CD8-positive, alpha-beta memory T cell (primary cell): ENCODE measurements around the gene SYTL2. TPM values are rescaled to one million over a fixed set of nuclear protein-coding genes. Genes with fewer than 3 reads are reported as not detected.
A peak's percentile ranks its signal among the peaks of the same experiment; 100 is the strongest.

Experiments
- CTCF ChIA-PET: fragments of 350-600 bp; sonication (Branson Sonifier 250); formaldehyde crosslinking; loops from one replicate; lab custom pipeline; 2021; ENCODE audit warnings: antibody characterized with exemption; lab: Charles Lee
- POLR2A ChIA-PET: fragments of 350-600 bp; sonication (Branson Sonifier 250); formaldehyde crosslinking; loops from one replicate; lab custom pipeline; 2021; ENCODE audit warnings: antibody characterized with exemption; lab: Charles Lee
- DNase-seq, 5 donors: peaks; one replicate each; pipeline versions ENCODE4 v3.0.0 to v3.0.0-alpha.2; 2020 to 2022; ENCODE audit warnings: mixed read lengths in 1 of 5
- H3K27ac ChIP-seq: one replicate; pipeline ENCODE4 v1.7.0; 2013; ENCODE audit warnings: low read depth, mild to moderate bottlenecking, low read length, moderate library complexity
- H3K27me3 ChIP-seq: 2 replicates; pipeline ENCODE4 v1.7.0; 2013; ENCODE audit warnings: low read length, mild to moderate bottlenecking; ENCODE audit not compliant: insufficient read depth, poor library complexity, severe bottlenecking
- H3K36me3 ChIP-seq: 2 replicates; pipeline ENCODE4 v1.7.0; 2013; ENCODE audit warnings: mild to moderate bottlenecking, low read length, moderate library complexity; ENCODE audit not compliant: insufficient read depth
- H3K4me1 ChIP-seq: 2 replicates; pipeline ENCODE4 v1.7.0; 2013; ENCODE audit warnings: mild to moderate bottlenecking, low read length, moderate library complexity; ENCODE audit not compliant: insufficient read depth
- H3K4me3 ChIP-seq: 2 replicates; pipeline ENCODE4 v1.7.0; 2013; ENCODE audit warnings: mild to moderate bottlenecking, low read length
- H3K9me3 ChIP-seq: 2 replicates; pipeline ENCODE4 v1.7.0; 2013; ENCODE audit warnings: mild to moderate bottlenecking, low read length
- H3K27ac Mint-ChIP-seq, 8 donors: one replicate each; pipeline ENCODE4 v1.8.0; 2020 to 2021; ENCODE audit warnings: mixed read lengths in 8 of 8, mild to moderate bottlenecking in 6 of 8, inconsistent platforms in 3 of 8, moderate library complexity in 3 of 8
- H3K27me3 Mint-ChIP-seq, 2 donors: one replicate each; pipeline ENCODE4 v1.8.0; 2020 to 2021; ENCODE audit warnings: mixed read lengths in 2 of 2, mild to moderate bottlenecking in 1 of 2, moderate library complexity in 1 of 2
- H3K36me3 Mint-ChIP-seq, 3 donors: one replicate each; pipeline ENCODE4 v1.8.0; 2020 to 2021; ENCODE audit warnings: mixed read lengths in 3 of 3, inconsistent platforms in 1 of 3, mild to moderate bottlenecking in 1 of 3
- H3K4me1 Mint-ChIP-seq, 3 donors: one replicate each; pipeline ENCODE4 v1.8.0; 2020 to 2021; ENCODE audit warnings: mixed read lengths in 3 of 3, inconsistent platforms in 1 of 3, mild to moderate bottlenecking in 1 of 3
- H3K4me3 Mint-ChIP-seq, 7 donors: one replicate each; pipeline ENCODE4 v1.8.0; 2020 to 2021; ENCODE audit warnings: mixed read lengths in 7 of 7, mild to moderate bottlenecking in 6 of 7, moderate library complexity in 4 of 7, inconsistent platforms in 2 of 7
- H3K9me3 Mint-ChIP-seq, 5 donors: one replicate each; pipeline ENCODE4 v1.8.0; 2020 to 2022; ENCODE audit warnings: mixed read lengths in 5 of 5, mild to moderate bottlenecking in 3 of 5, moderate library complexity in 2 of 5, inconsistent platforms in 1 of 5
- polyA plus RNA-seq: library from polyadenylated mRNA; unstranded; fragments of 300-500 nt; fragmentation: Illumina TruSeq; gene quantifications from one replicate; pipeline ENCODE4 v1.2.3, GENCODE V29; 2021
- total RNA-seq, 2 experiments: library from RNA; stranded (reverse); gene quantifications; one replicate each; pipeline ENCODE4 v1.2.3, GENCODE V29; 2021

Gene SYTL2
- total and polyA plus RNA-seq, 3 experiments from 2014 or later, result 12.4 to 52.3 (median 13.2) TPM

DNA sequence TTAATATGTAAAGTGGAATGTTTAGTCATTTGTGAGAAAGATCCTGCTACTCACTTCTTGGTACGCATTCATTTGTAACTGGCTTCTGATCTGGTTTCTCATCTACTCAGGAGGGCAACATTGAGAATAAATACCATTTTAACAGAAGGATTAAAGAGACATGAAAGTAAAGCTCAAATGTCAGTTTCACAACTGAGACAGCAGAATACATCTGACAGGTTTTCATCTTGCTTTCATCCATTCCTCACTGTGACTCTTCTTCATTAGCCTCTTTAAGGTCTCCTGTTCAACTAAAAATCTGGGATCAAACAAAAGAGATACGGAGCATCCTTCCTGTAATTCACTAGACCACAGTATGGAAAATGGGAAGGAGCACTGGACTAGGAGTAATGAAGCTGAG lies 93.5 kb downstream of the SYTL2 start:
- CTCF ChIA-PET, result interaction anchor here (1.1 kb wide), 1 partner anchor 23 kb away, joined by 3 read pairs; no protein-coding TSS in a partner anchor
- peak overlapping the region in 3 of 8 donors; percentile 2 to 35 (median 15) for H3K27ac Mint-ChIP-seq

DNA sequence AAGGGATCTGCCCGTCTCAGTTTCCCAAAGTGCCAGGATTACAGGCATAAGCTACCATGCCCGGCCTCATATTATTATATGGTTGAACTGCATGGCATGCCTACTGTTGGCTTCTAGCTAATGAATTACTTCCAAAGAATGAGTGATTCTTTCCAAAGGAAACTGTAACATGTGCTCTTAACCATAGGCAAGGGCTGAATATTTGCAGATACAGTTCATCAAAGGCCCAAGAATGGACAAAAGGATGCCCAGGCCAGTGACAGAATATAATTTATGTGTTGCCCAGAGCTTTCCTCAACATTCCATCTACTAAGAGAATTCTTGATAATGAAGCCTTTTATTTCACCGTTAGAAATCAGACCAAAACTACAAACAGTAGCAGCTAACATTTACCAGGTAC lies 98.0 kb downstream of the SYTL2 start:
- no peaks in the 10 kb centered on the region for H3K9me3 ChIP-seq
- no peak overlapping the region for H3K4me3 ChIP-seq
- H3K36me3 ChIP-seq, result no peaks in the 10 kb centered on the region
- no peak for DNase-seq
- Mint-ChIP-seq H3K36me3 (peaks cover 1 to 20% (median 3%) of the 10 kb centered on the region in 3 donors), H3K9me3 (no peaks in the 10 kb centered on the region), H3K4me3 (no peak overlapping the region), H3K27me3 (peaks cover 0 to 1% of the 10 kb centered on the region in 2 donors), H3K27ac (no peak overlapping the region), H3K4me1 (peaks cover 0 to 5% (median 0%) of the 10 kb centered on the region in 3 donors)
- no peaks in the 10 kb centered on the region for H3K4me1 ChIP-seq
- POLR2A ChIA-PET, result no interaction called here
- CTCF ChIA-PET, result no interaction called here
- no peak overlapping the region for H3K27ac ChIP-seq
- H3K27me3 ChIP-seq, result no peaks in the 10 kb centered on the region

More for the DNA sequence above, 93.5 kb downstream of the SYTL2 start:
- no peaks in the 10 kb centered on the region for H3K4me1 ChIP-seq
- no peak overlapping the region for H3K4me3 ChIP-seq
- no peak for DNase-seq
- POLR2A ChIA-PET, result no interaction called here
- H3K27me3 ChIP-seq, result no peaks in the 10 kb centered on the region
- no peaks in the 10 kb centered on the region for H3K36me3 ChIP-seq
- Mint-ChIP-seq H3K4me3 (no peak overlapping the region), H3K4me1 (peaks cover 0 to 7% (median 3%) of the 10 kb centered on the region in 3 donors), H3K36me3 (peaks cover 10 to 30% (median 11%) of the 10 kb centered on the region in 3 donors), H3K9me3 (no peaks in the 10 kb centered on the region), H3K27me3 (peaks cover 0 to 1% of the 10 kb centered on the region in 2 donors)
- H3K9me3 ChIP-seq, result no peaks in the 10 kb centered on the region
- no peak overlapping the region for H3K27ac ChIP-seq

DNA sequence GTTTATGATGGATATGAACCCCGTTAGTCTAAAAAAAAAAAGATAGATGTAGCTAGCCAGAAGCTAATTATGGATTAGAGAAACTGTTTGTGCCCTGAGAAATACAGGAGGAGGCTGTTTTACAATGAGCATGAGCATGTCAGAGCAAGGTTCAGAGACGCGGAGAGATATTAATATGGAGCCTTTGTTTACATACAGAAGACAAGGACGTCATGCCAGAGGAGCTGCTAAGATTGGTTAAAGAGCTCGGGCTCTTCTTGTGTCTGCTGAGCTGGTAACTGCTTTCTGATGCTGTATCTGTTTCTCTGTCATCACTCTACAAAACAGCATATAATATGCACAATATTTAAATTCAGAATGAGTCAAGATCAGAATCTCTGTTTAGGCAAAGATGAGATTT lies 100.0 kb downstream of the SYTL2 start:
- no peak for DNase-seq
- peak overlapping the region in 3 of 8 donors; percentile 7 to 83 (median 8) for H3K27ac Mint-ChIP-seq
- H3K9me3 ChIP-seq, result no peaks in the 10 kb centered on the region
- H3K27ac ChIP-seq, result no peak overlapping the region
- ChIA-PET POLR2A (no interaction called here), CTCF (interaction anchor here (1.1 kb wide), 1 partner anchor 144 kb away, joined by 3 read pairs; no protein-coding TSS in a partner anchor)
- H3K4me3 ChIP-seq, result no peak overlapping the region
- no peaks in the 10 kb centered on the region for H3K4me1 ChIP-seq
- no peaks in the 10 kb centered on the region for H3K27me3 ChIP-seq
- peaks cover 0 to 1% of the 10 kb centered on the region in 2 donors for H3K27me3 Mint-ChIP-seq
- H3K9me3 Mint-ChIP-seq, result no peaks in the 10 kb centered on the region
- no peaks in the 10 kb centered on the region for H3K36me3 ChIP-seq
- no peak overlapping the region for H3K4me3 Mint-ChIP-seq
- peaks cover 0 to 6% (median 4%) of the 10 kb centered on the region in 3 donors for H3K4me1 Mint-ChIP-seq
- H3K36me3 Mint-ChIP-seq, result peaks cover 3 to 31% (median 10%) of the 10 kb centered on the region in 3 donors

DNA sequence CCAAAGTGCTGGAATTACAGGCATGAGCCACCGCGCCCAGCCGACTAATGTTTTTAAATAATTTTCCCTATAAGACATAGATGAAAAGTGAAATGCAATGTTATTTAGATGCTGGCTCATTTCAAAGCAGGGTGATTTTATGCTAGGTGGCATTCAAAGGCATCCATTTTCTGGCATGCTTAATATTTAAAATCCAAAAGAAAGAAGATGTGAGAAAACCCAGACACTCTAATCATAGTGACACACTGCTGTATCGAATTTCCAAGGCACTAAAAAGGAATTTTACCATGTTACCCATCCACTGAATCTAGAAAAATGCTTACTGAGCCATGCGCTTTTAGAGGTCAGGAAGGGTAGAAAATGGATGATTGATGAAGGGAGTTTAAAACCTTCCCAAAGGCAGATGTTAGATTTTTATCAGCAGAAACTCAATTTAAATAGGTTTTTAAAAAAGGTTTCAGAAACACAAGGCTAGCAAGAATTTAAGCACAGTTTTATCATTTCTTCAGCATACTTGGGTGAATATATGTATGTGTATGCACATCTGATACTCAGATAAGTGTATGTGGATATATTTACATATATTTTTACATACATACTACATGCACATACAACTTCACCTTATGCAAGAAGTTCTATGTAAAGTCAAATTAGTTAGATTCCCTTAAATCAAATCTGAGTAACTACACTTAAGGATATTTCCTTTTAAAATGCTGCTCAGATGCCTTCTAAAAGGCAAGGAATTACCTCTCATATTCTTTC lies 100.8 kb downstream of the SYTL2 start:
- Histone ChIP-seq H3K27ac (no peak overlapping the region), H3K36me3 (no peaks in the 10 kb centered on the region), H3K27me3 (no peaks in the 10 kb centered on the region), H3K4me3 (no peak overlapping the region), H3K9me3 (no peaks in the 10 kb centered on the region), H3K4me1 (no peaks in the 10 kb centered on the region)
- DNase-seq, result no peak
- Mint-ChIP-seq H3K27ac (no peak overlapping the region), H3K9me3 (no peaks in the 10 kb centered on the region), H3K27me3 (peaks cover 0 to 1% of the 10 kb centered on the region in 2 donors), H3K36me3 (peaks cover 3 to 29% (median 10%) of the 10 kb centered on the region in 3 donors), H3K4me1 (peaks cover 0 to 7% (median 4%) of the 10 kb centered on the region in 3 donors), H3K4me3 (no peak overlapping the region)
- CTCF ChIA-PET, result no interaction called here
- POLR2A ChIA-PET, result no interaction called here

DNA sequence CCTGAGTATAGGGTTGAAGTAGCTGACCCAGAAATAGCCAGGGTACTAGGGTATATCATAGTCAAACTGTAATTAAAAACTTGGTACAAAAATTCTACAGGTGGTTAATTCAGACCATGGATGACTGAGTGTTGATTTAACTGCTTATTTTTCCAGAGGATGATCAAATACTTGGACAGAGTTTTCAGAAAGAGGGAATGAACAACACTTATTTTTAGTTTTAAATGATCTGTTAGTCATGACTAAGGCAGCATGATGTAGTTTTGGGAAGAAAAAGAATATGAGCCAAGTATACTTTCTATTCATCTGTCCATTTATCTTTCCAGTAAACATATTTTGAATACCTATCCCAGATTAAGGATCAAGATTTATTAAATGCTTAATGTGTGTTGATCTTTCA lies 105.1 kb downstream of the SYTL2 start:
- Histone ChIP-seq H3K4me1 (peaks cover 3% of the 10 kb centered on the region), H3K27ac (no peak overlapping the region), H3K27me3 (no peaks in the 10 kb centered on the region), H3K9me3 (no peaks in the 10 kb centered on the region), H3K4me3 (no peak overlapping the region), H3K36me3 (no peaks in the 10 kb centered on the region)
- no peak for DNase-seq
- H3K9me3 Mint-ChIP-seq, result no peaks in the 10 kb centered on the region
- H3K27me3 Mint-ChIP-seq, result no peaks in the 10 kb centered on the region
- ChIA-PET POLR2A (no interaction called here), CTCF (no interaction called here)
- H3K27ac Mint-ChIP-seq, result peak overlapping the region in 4 of 8 donors; percentile 10 to 86 (median 27)
- H3K4me3 Mint-ChIP-seq, result no peak overlapping the region
- H3K36me3 Mint-ChIP-seq, result peaks cover 9 to 25% (median 20%) of the 10 kb centered on the region in 3 donors
- peaks cover 2 to 10% (median 8%) of the 10 kb centered on the region in 3 donors for H3K4me1 Mint-ChIP-seq

DNA sequence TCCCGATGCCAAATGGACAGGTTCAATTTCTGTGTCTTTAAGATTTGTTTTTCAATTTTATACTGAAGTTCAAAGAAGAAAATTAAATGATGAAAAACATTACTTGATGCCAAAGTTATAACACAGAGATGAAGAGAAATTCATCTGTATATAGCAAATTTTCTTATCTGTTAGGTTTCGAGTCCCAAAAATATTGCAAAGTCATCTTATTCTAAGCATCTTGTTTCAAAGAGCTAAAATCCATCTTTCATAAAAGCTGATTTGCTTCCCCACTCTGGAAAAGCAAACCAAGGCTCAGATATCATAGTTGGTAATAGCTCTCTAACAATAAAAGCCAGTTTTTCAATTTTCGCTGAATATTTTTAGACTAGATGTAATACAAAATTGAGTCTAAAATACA lies 106.0 kb downstream of the SYTL2 start:
- POLR2A ChIA-PET, result no interaction called here
- Histone ChIP-seq H3K9me3 (no peaks in the 10 kb centered on the region), H3K27ac (no peak overlapping the region), H3K4me3 (no peak overlapping the region), H3K4me1 (peaks cover 11% of the 10 kb centered on the region), H3K36me3 (no peaks in the 10 kb centered on the region), H3K27me3 (no peaks in the 10 kb centered on the region)
- Mint-ChIP-seq H3K27me3 (no peaks in the 10 kb centered on the region), H3K27ac (peak overlapping the region in 3 of 8 donors; percentile 21 to 43 (median 28)), H3K9me3 (no peaks in the 10 kb centered on the region), H3K4me1 (peaks cover 11 to 18% (median 17%) of the 10 kb centered on the region in 3 donors), H3K36me3 (peaks cover 9 to 23% (median 20%) of the 10 kb centered on the region in 3 donors), H3K4me3 (no peak overlapping the region)
- DNase-seq, result no peak
- CTCF ChIA-PET, result no interaction called here

DNA sequence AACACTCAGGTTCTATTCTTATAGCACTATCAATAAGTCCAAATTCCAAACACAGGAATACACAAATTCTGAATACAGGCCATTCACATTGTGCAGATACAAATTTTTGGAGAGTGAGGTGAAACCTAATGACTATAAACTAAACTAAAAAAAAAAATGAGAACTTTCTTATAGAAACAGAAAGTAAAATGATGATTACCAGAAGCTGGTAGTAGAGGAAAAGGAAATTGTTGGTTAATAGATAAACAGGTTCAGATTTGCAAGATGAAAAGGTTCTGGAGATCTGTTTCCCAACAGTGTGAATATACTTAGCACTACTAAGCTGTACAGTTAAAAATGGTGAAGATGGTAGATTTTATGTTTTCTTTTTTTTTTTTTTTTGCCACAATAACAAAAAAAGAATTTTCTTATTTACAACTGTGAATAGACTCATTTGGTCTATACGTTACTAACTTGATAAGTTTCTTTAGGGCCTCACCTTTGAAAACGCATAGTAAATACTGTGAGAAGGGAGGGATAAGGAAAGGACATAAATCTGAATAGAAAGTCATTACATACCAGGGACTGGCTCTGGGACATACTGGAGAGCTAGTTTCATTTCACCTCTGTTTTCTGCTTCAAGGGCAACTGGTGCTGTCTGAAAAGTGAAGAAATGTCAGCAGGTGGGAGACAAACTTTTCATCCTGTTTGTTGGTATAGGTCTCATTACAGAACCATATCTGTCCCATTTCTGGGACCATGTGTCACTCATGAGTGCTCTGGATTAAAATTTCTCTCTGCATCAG lies 110.8 kb downstream of the SYTL2 start:
- Histone ChIP-seq H3K27me3 (no peaks in the 10 kb centered on the region), H3K4me1 (peaks cover 19% of the 10 kb centered on the region), H3K4me3 (peak overlapping the region; percentile 14), H3K27ac (no peak overlapping the region), H3K36me3 (no peaks in the 10 kb centered on the region), H3K9me3 (no peaks in the 10 kb centered on the region)
- CTCF ChIA-PET, result interaction anchor here (1.6 to 3.0 kb wide), 2 partner anchors 98 to 154 kb away, joined by 3 to 12 read pairs; partner anchors contain the start of gene CCDC83
- peaks cover 9 to 28% (median 12%) of the 10 kb centered on the region in 3 donors for H3K36me3 Mint-ChIP-seq
- H3K4me3 Mint-ChIP-seq, result peak overlapping the region; percentile 1 to 63 (median 50)
- H3K9me3 Mint-ChIP-seq, result no peaks in the 10 kb centered on the region
- peak overlapping the region; percentile 36 to 94 (median 80) for H3K27ac Mint-ChIP-seq
- POLR2A ChIA-PET, result interaction anchor here (0.6 to 1.4 kb wide), 5 partner anchors 17 to 560 kb away, joined by 3 to 5 read pairs (median 5); partner anchors contain the start of genes CREBZF and SYTL2
- peak in 1 of 5 donors; percentile 40 for DNase-seq
- H3K27me3 Mint-ChIP-seq, result no peaks in the 10 kb centered on the region
- peaks cover 25 to 45% (median 33%) of the 10 kb centered on the region in 3 donors for H3K4me1 Mint-ChIP-seq
